OCI-LY1 (cell line): ENCODE measurements around the gene CRYBB3.

Experiments
- H2AFZ ChIP-seq: fragments of 200-600 bp; sonication (generic), shearing (Covaris generic); 2 replicates; pipeline ENCODE4 v1.6.0; 2014; ENCODE audit warnings: antibody characterized with exemption, mild to moderate bottlenecking, low read length
- H3F3A ChIP-seq: fragments of 200-600 bp; sonication (generic), shearing (Covaris generic); 2 replicates; pipeline ENCODE4 v1.6.0; 2014; ENCODE audit warnings: mild to moderate bottlenecking, antibody characterized with exemption, low read length, moderate library complexity; ENCODE audit not compliant: insufficient read depth
- H3K27ac ChIP-seq: fragments of 200-600 bp; sonication (generic); 2 replicates; pipeline ENCODE4 v1.5.1; 2014; ENCODE audit warnings: low read length, mixed run types, mild to moderate bottlenecking, low read depth; ENCODE audit not compliant: poor library complexity, severe bottlenecking
- H3K27me3 ChIP-seq: fragments of 200-600 bp; sonication (generic); 2 replicates; pipeline ENCODE4 v1.6.0; 2014; ENCODE audit warnings: antibody characterized with exemption, mild to moderate bottlenecking, low read length, moderate library complexity; ENCODE audit not compliant: insufficient read depth
- H3K36me3 ChIP-seq: fragments of 200-600 bp; sonication (generic); 2 replicates; pipeline ENCODE4 v1.6.1; 2014; ENCODE audit warnings: mild to moderate bottlenecking, antibody characterized with exemption, low read length, moderate library complexity, mixed read lengths; ENCODE audit not compliant: insufficient read depth
- H3K4me1 ChIP-seq: fragments of 200-600 bp; sonication (generic); 2 replicates; pipeline ENCODE4 v1.5.1; 2014; ENCODE audit warnings: mild to moderate bottlenecking, low read length, moderate library complexity; ENCODE audit not compliant: insufficient read depth, severe bottlenecking
- H3K4me2 ChIP-seq: fragments of 200-600 bp; sonication (generic), shearing (Covaris generic); 2 replicates; pipeline ENCODE4 v1.6.1; 2014; ENCODE audit warnings: low read length
- H3K4me3 ChIP-seq: fragments of 200-600 bp; sonication (generic); 2 replicates; pipeline ENCODE4 v1.5.1; 2014; ENCODE audit warnings: low read length, low read depth, mild to moderate bottlenecking, mixed read lengths; ENCODE audit not compliant: poor library complexity, severe bottlenecking
- H3K79me2 ChIP-seq: fragments of 200-600 bp; shearing (Covaris generic); 2 replicates; pipeline ENCODE4 v1.6.1; 2016; ENCODE audit warnings: mixed run types, low read length, mixed read lengths; ENCODE audit not compliant: insufficient read depth
- H3K9ac ChIP-seq: fragments of 200-600 bp; sonication (generic), shearing (Covaris generic); 2 replicates; pipeline ENCODE4 v1.6.1; 2014; ENCODE audit warnings: mild to moderate bottlenecking, low read length, mixed read lengths
- H3K9me2 ChIP-seq: fragments of 200-600 bp; sonication (generic), shearing (Covaris generic); 2 replicates; pipeline ENCODE4 v1.6.1; 2014; ENCODE audit warnings: low read depth, mild to moderate bottlenecking, low read length, mixed read lengths
- H3K9me3 ChIP-seq: fragments of 200-600 bp; shearing (Covaris generic); 2 replicates; pipeline ENCODE4 v1.6.1; 2014; ENCODE audit warnings: low read length, mixed read lengths
- H4K20me1 ChIP-seq: fragments of 200-600 bp; sonication (generic), shearing (Covaris generic); 2 replicates; pipeline ENCODE4 v1.6.0; 2016; ENCODE audit warnings: mild to moderate bottlenecking, low read length; ENCODE audit not compliant: insufficient read depth
- EZH2 ChIP-seq: fragments of 200-600 bp; sonication (generic), shearing (Covaris generic); IDR thresholded peaks from 2 replicates; pipeline ENCODE4 v1.8.0; 2017; ENCODE audit warnings: borderline replicate concordance, mixed run types, mild to moderate bottlenecking, antibody characterized with exemption, low read length, moderate library complexity, mixed read lengths
- TF ChIP-seq, protein P1 (sequence below): fragments of 200-600 bp; sonication (generic), shearing (Covaris generic); IDR thresholded peaks from 2 replicates; pipeline ENCODE4 v1.5.1; 2017; ENCODE audit warnings: mild to moderate bottlenecking, antibody characterized with exemption, low read length, moderate library complexity, mixed read lengths

CRYBB3 gene

DNA sequence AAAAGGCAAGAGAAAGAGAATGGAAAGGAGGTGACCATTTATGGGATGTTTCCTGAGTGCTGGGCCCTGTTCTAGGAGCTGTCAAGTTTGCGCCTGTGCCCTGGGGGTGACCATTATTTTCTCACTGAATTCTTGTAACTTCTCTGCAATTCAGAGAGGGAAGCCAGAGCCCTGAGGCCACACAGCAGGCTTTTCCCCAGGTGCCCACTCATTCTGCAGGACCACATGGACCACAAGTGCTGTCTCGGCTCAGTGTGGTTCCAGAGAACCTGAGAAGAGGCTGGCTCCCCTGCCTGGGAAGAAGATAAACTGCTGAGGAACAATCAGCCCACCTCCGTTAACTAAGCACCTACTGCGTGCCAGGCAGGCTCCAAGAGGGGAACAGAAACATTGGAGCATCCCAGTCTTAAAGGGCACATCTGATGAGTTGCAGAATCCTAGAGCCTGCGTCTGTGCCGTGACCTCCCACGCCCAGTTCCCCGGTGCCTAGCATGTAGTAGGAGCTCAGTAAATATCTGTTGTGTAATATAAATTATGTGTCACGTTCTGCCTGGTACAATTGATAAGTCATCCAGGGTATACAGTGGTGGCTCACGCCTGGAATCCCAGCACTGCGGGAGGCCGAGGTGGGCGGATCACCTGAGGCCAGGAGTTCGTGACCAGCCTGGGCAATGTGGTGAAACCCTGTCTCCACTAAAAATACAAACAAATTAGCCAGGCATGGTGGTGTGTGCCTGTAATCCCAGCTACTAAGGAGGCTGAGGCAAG, 31.6 kb upstream of the CRYBB3 start:
- Histone ChIP-seq H2AFZ (no peak overlapping the region), H3K4me2 (no peak overlapping the region), H3K27me3 (no peaks in the 10 kb centered on the region; the same call in 1 of the 2 replicates), H3K4me3 (no peak overlapping the region), H3K9me2 (no peaks in the 10 kb centered on the region), H3K9ac (no peak overlapping the region), H3K9me3 (no peaks in the 10 kb centered on the region), H3F3A (no peaks in the 10 kb centered on the region), H4K20me1 (no peaks in the 10 kb centered on the region), H3K4me1 (no peaks in the 10 kb centered on the region), H3K27ac (no peak overlapping the region), H3K79me2 (no peaks in the 10 kb centered on the region), H3K36me3 (no peaks in the 10 kb centered on the region)
- TF ChIP-seq, protein P1, sequence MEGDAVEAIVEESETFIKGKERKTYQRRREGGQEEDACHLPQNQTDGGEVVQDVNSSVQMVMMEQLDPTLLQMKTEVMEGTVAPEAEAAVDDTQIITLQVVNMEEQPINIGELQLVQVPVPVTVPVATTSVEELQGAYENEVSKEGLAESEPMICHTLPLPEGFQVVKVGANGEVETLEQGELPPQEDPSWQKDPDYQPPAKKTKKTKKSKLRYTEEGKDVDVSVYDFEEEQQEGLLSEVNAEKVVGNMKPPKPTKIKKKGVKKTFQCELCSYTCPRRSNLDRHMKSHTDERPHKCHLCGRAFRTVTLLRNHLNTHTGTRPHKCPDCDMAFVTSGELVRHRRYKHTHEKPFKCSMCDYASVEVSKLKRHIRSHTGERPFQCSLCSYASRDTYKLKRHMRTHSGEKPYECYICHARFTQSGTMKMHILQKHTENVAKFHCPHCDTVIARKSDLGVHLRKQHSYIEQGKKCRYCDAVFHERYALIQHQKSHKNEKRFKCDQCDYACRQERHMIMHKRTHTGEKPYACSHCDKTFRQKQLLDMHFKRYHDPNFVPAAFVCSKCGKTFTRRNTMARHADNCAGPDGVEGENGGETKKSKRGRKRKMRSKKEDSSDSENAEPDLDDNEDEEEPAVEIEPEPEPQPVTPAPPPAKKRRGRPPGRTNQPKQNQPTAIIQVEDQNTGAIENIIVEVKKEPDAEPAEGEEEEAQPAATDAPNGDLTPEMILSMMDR = no peak
- no peak for TF ChIP-seq EZH2

DNA sequence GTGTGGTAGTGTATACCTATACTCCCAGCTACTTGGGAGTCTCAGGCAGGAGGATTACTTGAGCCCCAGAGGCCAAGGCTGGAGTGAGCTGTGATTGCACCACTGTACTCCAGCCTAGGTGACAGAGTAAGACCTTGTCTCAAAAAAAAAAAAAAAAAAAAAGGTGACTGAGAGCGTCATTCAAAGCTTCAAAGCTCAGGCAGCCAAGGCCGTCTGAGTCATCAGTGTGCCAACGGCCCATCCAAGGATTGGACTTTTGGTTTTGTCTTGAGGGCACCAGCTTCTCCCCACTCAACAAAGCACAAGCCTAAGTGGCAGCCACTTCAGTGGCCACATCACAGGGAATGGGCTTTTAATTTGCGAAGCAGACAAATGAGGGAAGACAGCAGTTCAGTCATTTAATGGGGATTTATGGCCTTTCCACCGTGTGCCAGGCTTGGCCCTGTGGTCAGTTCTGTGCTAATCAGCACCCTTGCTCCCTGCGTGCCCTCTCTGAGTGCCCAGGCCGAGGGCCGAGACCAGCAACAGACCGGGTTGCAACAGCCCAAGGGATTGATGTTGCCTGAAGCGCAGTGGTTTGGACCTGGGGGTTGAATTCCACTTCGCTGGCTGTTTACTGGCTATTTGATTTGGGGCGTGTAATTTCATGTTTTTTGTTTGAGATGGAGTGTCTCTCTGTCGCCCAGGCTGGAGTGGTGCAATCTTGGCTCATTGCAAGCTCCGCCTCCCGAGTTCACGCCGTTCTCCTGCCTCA, 30.2 kb upstream of the CRYBB3 start:
- no peaks in the 10 kb centered on the region for H3K27me3 ChIP-seq
- H3K36me3 ChIP-seq = no peaks in the 10 kb centered on the region
- no peak overlapping the region for H3K4me3 ChIP-seq
- H3K79me2 ChIP-seq = no peaks in the 10 kb centered on the region
- no peaks in the 10 kb centered on the region for H4K20me1 ChIP-seq
- H3F3A ChIP-seq = no peaks in the 10 kb centered on the region
- no peaks in the 10 kb centered on the region for H3K4me1 ChIP-seq
- no peak overlapping the region for H2AFZ ChIP-seq
- H3K9ac ChIP-seq = no peak overlapping the region
- no peaks in the 10 kb centered on the region for H3K9me2 ChIP-seq
- H3K27ac ChIP-seq = no peak overlapping the region
- H3K9me3 ChIP-seq = no peaks in the 10 kb centered on the region
- no peak overlapping the region for H3K4me2 ChIP-seq
- TF ChIP-seq, protein P1 = no peak
- no peak for TF ChIP-seq EZH2

DNA sequence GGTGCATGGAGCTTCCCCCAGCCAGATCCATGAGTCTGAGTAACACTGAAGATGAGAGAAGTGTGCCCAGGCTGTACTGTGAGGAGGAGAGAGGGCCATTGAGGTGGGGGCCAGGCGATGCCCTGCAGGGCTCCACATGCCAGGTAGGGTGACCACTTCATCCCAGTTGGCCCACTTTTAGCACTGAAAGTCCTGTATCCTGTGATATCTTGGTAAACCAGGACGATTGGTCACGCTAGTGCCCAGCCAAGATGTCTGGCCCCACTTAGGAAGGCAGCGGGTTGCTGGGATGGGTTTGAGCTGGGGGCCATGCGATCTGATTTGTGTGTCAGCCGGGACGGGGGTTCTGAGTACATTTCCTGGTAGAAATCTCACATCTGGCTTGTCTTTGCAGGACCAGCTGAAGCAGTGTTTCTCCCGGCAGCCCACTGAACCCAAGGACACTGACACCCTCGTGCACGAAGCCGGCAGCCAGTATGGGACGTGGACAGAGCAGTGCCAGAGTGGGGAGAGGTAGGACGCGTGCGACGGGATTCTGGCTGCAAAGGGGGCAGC, 29.2 kb upstream of the CRYBB3 start:
- Histone ChIP-seq H3K79me2 (no peaks in the 10 kb centered on the region), H3K27ac (no peak overlapping the region), H3K9me2 (no peaks in the 10 kb centered on the region), H3K9ac (no peak overlapping the region), H3K4me2 (no peak overlapping the region), H3K36me3 (no peaks in the 10 kb centered on the region), H3K9me3 (no peaks in the 10 kb centered on the region), H3K4me3 (no peak overlapping the region), H4K20me1 (no peaks in the 10 kb centered on the region), H3F3A (no peaks in the 10 kb centered on the region), H2AFZ (no peak overlapping the region), H3K27me3 (no peaks in the 10 kb centered on the region), H3K4me1 (no peaks in the 10 kb centered on the region)
- TF ChIP-seq EZH2 = no peak
- TF ChIP-seq, protein P1 = no peak
